IMR-90 (cell line): ENCODE results near the gene FAM174C. TPM values are rescaled to one million over a fixed set of nuclear protein-coding genes. Genes with fewer than 3 reads are reported as not detected.
"Not testable (repeated sequence)": the region's sequence is repeated elsewhere in the genome, so short reads cannot be mapped to it uniquely, and the experiment has no call there.

ENCODE experiments used
- ATAC-seq: fragments of 200-7000 bp; cut with Tn5 transposase; 2 replicates; pipeline ENCODE4 v1.9.1; 2020; ENCODE audit warnings: low read depth, mild to moderate bottlenecking, moderate library complexity
- BruUV-seq: library from RNA; stranded (reverse); fragments of 400-500 nt; replicated peaks from 2 replicates; lab custom pipeline; 2021; lab: Mats Ljungman, UMichigan
- CTCF ChIA-PET: fragments of 300-600 bp; formaldehyde crosslinking; extraction: SDS; loops from one replicate; lab custom pipeline; 2021; ENCODE audit warnings: antibody characterized with exemption; lab: Yijun Ruan, JAX
- POLR2A ChIA-PET: fragments of 300-600 bp; sonication (Branson Sonifier 250); formaldehyde crosslinking; loops from one replicate; lab custom pipeline; 2022; ENCODE audit warnings: antibody characterized with exemption; ENCODE audit not compliant: unreplicated experiment; lab: Charles Lee
- DNase-seq: peaks from one replicate; pipeline ENCODE4 v3.0.0; 2013
- H2AFZ ChIP-seq: replicated peaks from 2 replicates; pipeline ENCODE3; 2013; ENCODE audit warnings: low read length, mild to moderate bottlenecking; ENCODE audit not compliant: poor library complexity
- H2AK5ac ChIP-seq: 2 replicates; pipeline ENCODE4 v1.6.1; 2013; ENCODE audit warnings: low read depth, low read length, inconsistent platforms
- H2AK9ac ChIP-seq: replicated peaks from 2 replicates; pipeline ENCODE3; 2013; ENCODE audit warnings: mild to moderate bottlenecking, low read depth, low read length, moderate library complexity; ENCODE audit not compliant: poor library complexity
- H2BK120ac ChIP-seq: 2 replicates; pipeline ENCODE4 v1.6.1; 2013; ENCODE audit warnings: low read depth, low read length, inconsistent platforms
- H2BK15ac ChIP-seq: 3 replicates; pipeline ENCODE4 v1.6.1; 2013; ENCODE audit warnings: low read depth, low read length, inconsistent platforms
- H2BK20ac ChIP-seq: 2 replicates; pipeline ENCODE4 v1.6.1; 2013; ENCODE audit warnings: low read depth, mild to moderate bottlenecking, inconsistent platforms, low read length, moderate library complexity
- H2BK5ac ChIP-seq: 2 replicates; pipeline ENCODE4 v1.6.1; 2013; ENCODE audit warnings: mild to moderate bottlenecking, low read depth, low read length, inconsistent platforms; ENCODE audit not compliant: poor library complexity, severe bottlenecking
- H3K14ac ChIP-seq: replicated peaks from 2 replicates; pipeline ENCODE4 v1.6.1; 2013; ENCODE audit warnings: low read depth, low read length, inconsistent platforms
- H3K18ac ChIP-seq: 2 replicates; pipeline ENCODE4 v1.6.1; 2013; ENCODE audit warnings: low read depth, low read length, control low read depth
- H3K23ac ChIP-seq: 2 replicates; pipeline ENCODE4 v1.6.1; 2013; ENCODE audit warnings: low read depth, low read length, inconsistent platforms
- H3K27ac ChIP-seq: 2 replicates; pipeline ENCODE4 v1.5.1; 2013; ENCODE audit warnings: mild to moderate bottlenecking, control low read depth, low read length; ENCODE audit not compliant: insufficient read depth
- H3K27me3 ChIP-seq: 2 replicates; pipeline ENCODE4 v1.6.1; 2013; ENCODE audit warnings: low read length; ENCODE audit not compliant: control insufficient read depth, insufficient read depth
- H3K36me3 ChIP-seq: 2 replicates; pipeline ENCODE4 v1.6.1; 2013; ENCODE audit warnings: low read length, mixed read lengths; ENCODE audit not compliant: control insufficient read depth, insufficient read depth
- H3K4ac ChIP-seq: 2 replicates; pipeline ENCODE4 v1.6.1; 2013; ENCODE audit warnings: low read depth, low read length, inconsistent platforms
- H3K4me1 ChIP-seq: 2 replicates; pipeline ENCODE4 v1.6.1; 2013; ENCODE audit warnings: low read length, mixed read lengths; ENCODE audit not compliant: control insufficient read depth, insufficient read depth
- H3K4me2 ChIP-seq: 2 replicates; pipeline ENCODE4 v1.6.1; 2013; ENCODE audit warnings: low read depth, mild to moderate bottlenecking, control low read depth, low read length, moderate library complexity
- H3K4me3 ChIP-seq: 2 replicates; pipeline ENCODE4 v1.5.1; 2013; ENCODE audit warnings: low read depth, mild to moderate bottlenecking, control low read depth, low read length, moderate library complexity; ENCODE audit not compliant: insufficient read depth
- H3K56ac ChIP-seq: 2 replicates; pipeline ENCODE4 v1.6.1; 2013; ENCODE audit warnings: low read length, inconsistent platforms; ENCODE audit not compliant: insufficient read depth; ENCODE audit errors: extremely low read depth
- H3K79me1 ChIP-seq, 2 experiments: 2 replicates each; pipeline ENCODE4 v1.6.1; 2013; ENCODE audit warnings: low read length in 2 of 2, inconsistent platforms in 1 of 2, low read depth in 1 of 2
- H3K9ac ChIP-seq: 2 replicates; pipeline ENCODE4 v1.6.1; 2013; ENCODE audit warnings: low read depth, low read length, control low read depth
- H3K9me1 ChIP-seq: 2 replicates; pipeline ENCODE4 v1.6.1; 2013; ENCODE audit warnings: low read length, inconsistent platforms; ENCODE audit not compliant: insufficient read depth
- H3K9me3 ChIP-seq: 2 replicates; pipeline ENCODE4 v1.6.1; 2013; ENCODE audit warnings: low read length; ENCODE audit not compliant: control insufficient read depth, insufficient read depth
- H4K20me1 ChIP-seq: 2 replicates; pipeline ENCODE4 v1.6.1; 2013; ENCODE audit warnings: low read length, inconsistent platforms; ENCODE audit not compliant: insufficient read depth
- H4K5ac ChIP-seq: 2 replicates; pipeline ENCODE4 v1.6.1; 2013; ENCODE audit warnings: mild to moderate bottlenecking, low read depth, low read length, control low read depth
- H4K8ac ChIP-seq, 2 experiments: 2 replicates each; pipeline ENCODE4 v1.6.1; 2013; ENCODE audit warnings: low read depth in 2 of 2, low read length in 2 of 2, control low read depth in 1 of 2, inconsistent platforms in 1 of 2
- H4K91ac ChIP-seq: 2 replicates; pipeline ENCODE4 v1.6.1; 2013; ENCODE audit warnings: low read depth, low read length, inconsistent platforms; ENCODE audit not compliant: insufficient read depth
- WGBS, 2 experiments: methylation state at CpG; one replicate each; pipeline versions ENCODE4 v1.1.5 to v1.1.7; 2013; ENCODE audit warnings: missing lambda C conversion rate in 2 of 2; ENCODE audit not compliant: insufficient read length in 1 of 2; ENCODE audit errors: extremely low coverage in 2 of 2; 5-methylcytosine and 5-hydroxymethylcytosine counted together
- dilution Hi-C: fragments of 300-500 bp; cut with HindIII; formaldehyde crosslinking; loops from one replicate; pipeline ENCODE4 v1.14.3; 2018; ENCODE audit warnings: low sequenced_read_pairs; ENCODE audit not compliant: unreplicated experiment
- in situ Hi-C: fragments of 300-500 bp; cut with MboI; formaldehyde crosslinking; loops from 3 replicates; pipeline ENCODE4 v1.14.3; 2019; ENCODE audit warnings: low sequenced_read_pairs, inconsistent platforms, mixed read lengths
- intact Hi-C: fragments of 100-400 bp; cut with micrococcal nuclease; formaldehyde crosslinking; loops from 2 replicates; pipeline ENCODE4 v1.10.0; 2022
- polyA plus RNA-seq, 3 experiments: library from polyadenylated mRNA; depleted of rRNA; stranded (reverse); fragments of >200 nt; gene quantifications; 2 replicates each; pipeline ENCODE4 v1.2.3, GENCODE V29; 2012; ENCODE audit warnings: low replicate concordance in 1 of 3
- total RNA-seq: library from RNA; depleted of rRNA; stranded (reverse); fragments of >200 nt; gene quantifications from 2 replicates; pipeline ENCODE4 v1.2.3, GENCODE V29; 2012

FAM174C gene
- total and polyA plus RNA-seq, 2 of the 4 experiments (the other 2 are of a cell fraction) = 7.5 to 61.8 TPM

- CTCF ChIA-PET = interaction anchor here (0.9 kb wide), 1 partner anchor 20 kb away, joined by 4 read pairs; no protein-coding TSS in a partner anchor
- H4K91ac ChIP-seq, in situ Hi-C loops, H2BK5ac ChIP-seq, DNase-seq, H4K8ac ChIP-seq, H2BK20ac ChIP-seq, H3K27ac ChIP-seq, H3K9me3 ChIP-seq, BruUV-seq, H3K18ac ChIP-seq, H2BK15ac ChIP-seq, H3K4ac ChIP-seq, H3K4me3 ChIP-seq, H2BK120ac ChIP-seq, H3K56ac ChIP-seq, H3K9me1 ChIP-seq, H3K27me3 ChIP-seq, H4K5ac ChIP-seq, H3K9ac ChIP-seq, dilution Hi-C loops, H3K23ac ChIP-seq, intact Hi-C loops, ATAC-seq, H3K4me2 ChIP-seq, H3K14ac ChIP-seq, H3K36me3 ChIP-seq: not testable (repeated sequence)
- WGBS, 2 experiments = 87% methylated on average over 9 of the region's 27 CpGs; no CpG with 5 or more reads in 1 of the 2 experiments
- Histone ChIP-seq H2AK9ac (peak overlapping the region; percentile 78), H2AFZ (peak overlapping the region; percentile 51), H3K79me1 (peaks cover 4 to 54% of the 10 kb centered on the region in 2 experiments; a peak in 2 of 4 replicates), H2AK5ac (peak overlapping the region; percentile 65), H4K20me1 (peaks cover 41% of the 10 kb centered on the region), H3K4me1 (peaks cover 19% of the 10 kb centered on the region)
- POLR2A ChIA-PET = interaction anchor here (4.2 kb wide), 1 partner anchor 23 kb away, joined by 62 read pairs; the partner anchor contains the start of gene CIRBP
Measured at GRCh38 chr19:1246265-1247087, 28.9 kb upstream of the FAM174C start.
